Colon (tissue), 2 donors: Measurements from ENCODE around the gene ARL17B.
"Not testable (repeated sequence)": the region's sequence is repeated elsewhere in the genome, so short reads cannot be mapped to it uniquely, and the experiment has no call there.

Source experiments
- FAIRE-seq: peaks from 2 replicates; lab custom pipeline; 2012; peaks lifted over from hg19 to GRCh38; lab: Jason Lieb, UNC
- donor health status: control.
- donor health status: control.

ARL17B gene

DNA sequence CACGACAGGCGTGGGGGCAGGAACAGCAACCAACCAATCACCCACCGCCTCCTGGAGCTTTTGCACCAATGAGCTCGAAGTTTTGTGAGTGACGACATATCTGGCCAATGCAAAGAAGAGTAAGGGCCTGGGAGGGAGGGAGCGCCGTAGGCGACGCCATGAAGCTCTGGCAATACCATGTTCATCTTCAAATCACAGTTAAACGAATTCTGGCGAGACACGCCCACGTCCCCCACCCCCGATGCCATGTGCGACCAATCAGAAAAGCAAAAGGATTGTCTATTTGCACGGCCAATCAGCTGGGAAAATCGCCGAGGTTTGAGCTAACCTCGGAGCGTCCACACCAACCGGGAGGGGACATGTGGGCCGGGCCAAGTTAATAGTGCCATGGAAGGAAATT, at the start of gene ARL17B:
Gene ARL17B (minus strand): TSS at position 12 of the 400 bp plus-strand sequence. CDS start 3,369 bp downstream, outside the sequence.
- FAIRE-seq, result peak; percentile 94

DNA sequence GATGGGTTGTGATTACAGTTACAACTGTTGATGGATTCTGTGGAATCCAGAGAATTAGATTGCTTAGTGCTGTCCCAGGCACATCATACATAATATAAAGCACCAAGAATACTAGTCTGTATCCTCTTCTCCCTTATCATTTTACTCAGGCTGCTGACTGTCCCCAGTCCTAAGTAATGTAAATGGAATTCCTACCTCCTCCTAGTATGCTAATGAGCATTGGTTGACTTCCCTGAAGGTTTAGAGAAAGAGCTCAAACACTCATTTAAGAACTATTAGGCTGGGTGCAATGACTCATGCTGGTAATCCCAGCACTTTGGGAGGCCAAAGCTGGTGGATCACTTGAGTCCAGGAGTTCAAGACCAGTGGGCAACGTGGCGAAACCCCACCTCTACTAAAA, 48.3 kb upstream of the ARL17B start:
- FAIRE-seq, result not testable (repeated sequence)

DNA sequence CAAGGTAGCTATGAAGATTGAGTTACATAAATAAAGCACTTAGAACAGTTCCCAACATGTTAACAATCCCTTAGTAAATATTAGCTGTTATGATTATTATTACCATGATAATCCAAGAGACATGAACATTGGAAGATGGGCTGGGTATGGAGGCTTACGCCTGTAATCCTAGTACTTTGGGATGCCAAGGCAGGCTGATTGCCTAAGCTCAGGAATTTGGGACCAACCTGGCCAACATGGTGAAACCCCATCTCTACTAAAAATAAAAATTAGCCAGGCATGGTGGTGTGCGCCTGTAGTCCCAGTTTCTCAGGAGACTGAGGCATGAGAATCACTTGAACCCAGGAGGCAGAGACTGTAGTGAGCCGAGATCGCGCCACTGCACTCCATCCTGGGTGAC, 45.6 kb upstream of the ARL17B start:
- FAIRE-seq, result not testable (repeated sequence)

DNA sequence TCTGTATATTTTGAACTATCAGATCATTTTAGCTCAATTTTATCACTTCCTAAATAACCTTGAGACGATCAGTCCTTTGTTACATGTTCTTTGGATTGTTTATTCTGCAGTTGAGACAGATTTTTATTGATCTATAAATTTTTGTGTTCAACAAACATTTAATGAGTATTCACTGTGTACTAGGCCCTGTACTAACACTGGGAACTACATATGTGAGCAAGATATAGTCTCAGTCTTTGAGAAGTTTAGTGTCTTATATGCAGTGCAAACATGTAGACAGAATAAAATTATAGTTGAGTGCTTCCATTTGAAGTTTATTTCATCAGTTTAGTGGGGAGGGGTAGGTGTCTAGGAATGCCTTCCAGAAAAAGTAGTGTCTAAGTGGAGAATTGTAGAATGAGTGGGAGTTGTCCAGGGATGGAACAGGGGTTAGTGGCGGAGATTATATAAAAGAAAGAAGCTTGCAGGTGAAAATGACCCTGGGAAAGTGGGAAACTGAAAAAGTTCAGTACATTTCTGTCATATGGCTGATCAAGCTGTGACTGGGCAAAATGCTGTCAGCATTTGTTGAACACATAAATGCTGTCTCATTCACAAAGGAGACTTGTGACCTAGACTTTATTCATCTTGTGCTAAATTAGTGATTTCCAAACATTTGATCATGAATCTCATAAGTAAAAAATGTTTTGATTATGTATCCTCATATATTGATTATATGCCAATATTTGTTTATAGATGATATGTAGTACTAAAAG, 39.6 kb upstream of the ARL17B start:
- peak; percentile 28 for FAIRE-seq

DNA sequence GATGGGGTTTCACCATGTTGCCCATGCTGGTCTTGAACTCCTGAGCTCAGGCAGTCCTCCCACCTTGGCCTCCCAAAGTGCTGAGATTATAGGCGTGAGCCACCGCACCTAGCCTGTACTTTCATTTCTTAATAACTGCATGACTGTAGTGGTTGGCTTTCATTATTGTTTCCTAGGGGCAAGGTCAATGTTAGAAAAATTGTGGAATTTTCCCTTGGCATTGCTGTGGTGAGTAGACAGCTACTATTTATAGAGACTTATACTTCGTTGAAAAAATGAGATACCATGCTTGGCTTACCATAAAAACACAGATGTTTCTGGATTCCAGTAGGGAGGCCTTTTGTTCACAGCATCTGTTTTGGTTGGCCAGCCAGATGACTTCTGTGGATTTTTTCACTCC, 39.0 kb upstream of the ARL17B start:
- FAIRE-seq, result not testable (repeated sequence)

DNA sequence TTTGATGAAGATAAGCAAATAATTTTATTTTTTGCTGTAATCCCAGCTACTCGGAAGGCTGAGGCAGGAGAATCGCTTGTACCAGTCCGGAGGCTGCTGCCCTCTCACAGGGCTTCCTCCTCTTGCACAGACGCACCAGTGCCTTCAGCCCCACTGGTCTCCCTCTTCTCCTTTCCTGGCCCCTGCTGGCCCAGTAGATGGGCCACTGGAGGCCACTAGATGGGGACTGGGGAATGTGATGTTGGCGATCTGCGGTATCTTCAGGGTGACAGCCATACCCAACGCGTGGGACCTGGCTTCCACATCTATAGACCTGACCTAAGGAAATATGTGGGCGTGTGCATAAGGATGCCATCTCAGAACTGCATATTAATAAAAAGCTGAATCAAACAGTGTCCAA, 38.4 kb upstream of the ARL17B start:
- not testable (repeated sequence) for FAIRE-seq

DNA sequence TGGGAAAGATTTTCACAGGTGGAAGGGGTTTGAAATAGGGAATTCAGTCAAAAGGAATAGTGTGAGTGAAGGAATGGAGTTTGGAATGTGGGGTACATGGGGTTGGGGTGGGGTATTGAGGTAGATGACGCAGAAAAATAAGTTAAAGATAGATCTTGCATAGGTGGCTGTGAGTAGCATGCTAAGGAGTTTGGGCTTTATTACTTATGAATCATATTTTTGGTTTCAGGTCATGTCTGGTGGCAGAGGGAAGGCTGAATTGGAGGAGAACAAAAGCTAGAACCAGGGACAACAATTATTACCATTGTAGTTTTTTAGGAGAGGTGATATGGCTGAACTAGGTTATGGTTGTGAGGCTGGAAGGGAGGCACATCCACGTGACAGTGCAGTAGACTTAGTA, 34.7 kb upstream of the ARL17B start:
- not testable (repeated sequence) for FAIRE-seq

DNA sequence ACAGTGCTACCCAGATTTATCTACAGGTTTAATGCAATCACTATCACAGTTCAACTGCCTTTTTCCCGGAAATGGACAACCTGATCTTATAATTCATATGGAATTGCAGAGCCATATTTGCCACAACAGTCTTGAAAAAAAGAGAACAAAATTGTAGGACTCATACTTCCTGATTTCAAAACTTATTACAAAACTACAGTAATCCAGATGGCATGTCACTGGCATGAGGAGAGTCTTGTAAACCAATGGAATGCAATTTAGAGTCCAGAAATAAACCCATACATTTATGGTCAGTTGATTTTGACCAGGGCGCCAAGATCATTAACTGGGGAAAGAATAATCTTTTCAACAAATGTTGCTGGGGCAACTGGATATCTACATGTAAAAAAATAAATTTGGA, 32.1 kb upstream of the ARL17B start:
- peak; percentile 72 for FAIRE-seq

DNA sequence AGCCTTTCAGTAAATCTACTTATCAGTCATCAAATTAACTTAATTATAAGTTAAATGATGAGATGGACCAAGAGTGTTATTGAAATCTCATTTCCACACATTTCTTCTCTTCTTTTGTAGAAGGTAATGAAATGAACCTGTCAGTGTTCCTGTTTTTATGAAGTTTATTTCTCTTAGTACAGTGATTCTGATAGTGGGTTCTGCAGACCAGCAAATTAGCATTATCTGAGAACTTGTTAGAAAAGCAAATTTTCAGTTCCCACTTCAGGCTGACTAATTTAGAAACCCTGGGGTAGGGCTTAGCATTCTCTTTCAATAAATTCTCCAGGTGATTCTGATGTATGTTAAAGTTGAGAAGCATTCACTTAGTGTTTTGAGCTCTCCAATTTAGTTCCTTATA, 23.9 kb upstream of the ARL17B start:
- FAIRE-seq, result not testable (repeated sequence)

DNA sequence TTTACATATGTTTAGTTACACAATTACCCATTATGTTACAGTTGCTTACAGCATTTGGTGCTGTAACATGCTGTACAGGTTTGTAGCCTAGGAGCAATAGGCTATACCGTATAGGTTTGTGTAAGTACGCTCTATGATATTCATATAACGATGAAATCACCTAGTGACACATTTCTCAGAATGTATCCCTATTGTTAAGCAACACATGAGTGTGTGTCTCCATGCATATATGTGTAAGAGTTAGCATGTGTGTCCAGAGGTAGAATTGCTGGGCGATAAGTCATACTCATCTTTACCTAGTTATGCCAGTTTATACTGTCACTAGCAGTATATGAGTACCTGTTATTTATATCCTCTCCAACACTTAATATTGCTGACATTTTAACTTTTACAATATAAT, 21.6 kb upstream of the ARL17B start:
- FAIRE-seq, result not testable (repeated sequence)

DNA sequence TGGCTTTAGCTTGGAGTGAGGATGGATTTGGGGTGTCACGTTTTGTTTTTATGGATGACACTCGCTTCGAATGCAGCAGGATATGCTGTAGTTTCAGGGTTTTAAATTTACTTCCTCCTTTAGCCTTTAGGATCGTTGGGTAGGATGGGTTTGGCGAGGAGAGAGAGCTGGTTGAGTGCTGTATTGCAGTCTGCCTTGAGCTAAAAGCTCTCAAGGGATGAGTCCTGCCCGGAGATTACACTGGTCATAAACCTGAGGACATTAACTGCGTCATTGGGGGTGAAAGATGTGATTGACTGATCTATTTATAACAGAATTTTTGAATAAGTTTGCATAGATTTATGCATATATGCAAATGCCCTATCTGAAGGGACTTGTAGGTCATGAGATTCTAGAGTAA, 11.9 kb upstream of the ARL17B start:
- FAIRE-seq, result not testable (repeated sequence)

DNA sequence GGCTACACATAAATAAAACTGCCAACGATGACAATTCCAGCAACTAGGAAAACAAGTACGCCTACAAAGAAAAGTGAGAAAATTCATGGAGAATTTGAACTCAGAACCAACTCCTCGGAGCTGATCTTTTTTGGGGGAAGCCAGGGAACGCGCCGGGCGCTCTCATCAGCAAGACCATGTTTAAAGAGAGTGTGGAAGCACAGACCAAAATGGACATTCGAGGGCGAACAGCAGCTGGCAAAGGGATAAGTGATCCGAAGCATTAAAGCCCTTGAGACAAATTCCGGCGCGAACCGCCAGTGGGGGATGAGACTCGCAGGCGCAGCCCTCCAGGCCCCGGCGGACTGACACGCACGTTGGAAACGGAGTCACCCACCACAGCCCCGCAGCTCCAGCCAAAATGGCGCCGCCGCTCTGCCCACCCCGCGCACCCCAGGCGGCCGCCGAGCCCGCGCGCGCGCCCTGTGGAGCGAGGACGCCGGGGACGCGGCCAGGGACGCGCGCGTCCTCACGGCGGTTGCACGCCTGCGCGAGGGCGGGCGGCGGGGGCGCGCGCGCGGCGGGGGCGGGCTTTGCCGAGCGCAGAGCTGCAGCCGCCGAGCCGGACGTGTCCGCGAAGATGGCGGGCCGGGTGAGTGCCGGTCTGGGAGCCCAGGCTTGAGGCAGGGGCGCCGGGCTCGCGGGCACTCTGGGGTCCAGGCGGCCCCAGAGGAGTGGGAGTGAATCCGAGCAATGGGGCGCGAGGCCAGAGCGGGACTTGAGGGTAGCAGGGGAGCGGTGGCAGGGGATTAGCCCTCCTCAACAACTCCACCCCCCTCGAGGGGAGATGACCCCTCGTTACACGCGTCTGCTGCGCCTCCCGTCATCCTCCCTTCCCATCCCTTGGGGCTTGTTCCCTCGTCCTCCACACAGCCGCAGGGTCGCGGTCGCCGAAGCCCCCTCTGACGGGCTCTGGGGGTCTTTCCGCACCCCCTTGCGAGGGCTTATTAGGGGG, 11.0 kb upstream of the ARL17B start:
- FAIRE-seq, result not testable (repeated sequence)

DNA sequence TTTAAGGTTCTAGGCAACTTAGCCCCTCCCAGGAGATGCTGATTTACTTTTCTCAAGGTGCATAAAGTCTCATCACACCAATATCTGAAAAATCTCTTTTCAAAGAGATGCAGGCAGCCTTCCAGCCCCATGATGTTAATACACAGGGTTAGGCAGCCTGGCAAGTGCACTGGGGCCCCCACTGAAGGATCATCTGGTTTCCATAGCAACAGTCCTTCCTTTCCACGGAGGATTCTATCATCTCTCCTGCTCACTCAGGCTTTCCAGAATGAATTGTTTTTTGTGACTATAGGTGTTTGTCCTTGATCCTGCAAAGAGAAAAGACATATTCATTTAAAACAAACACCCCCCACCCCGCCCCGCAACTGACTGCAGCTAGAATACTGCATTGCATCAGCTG, 6.0 kb upstream of the ARL17B start:
- FAIRE-seq, result not testable (repeated sequence)

DNA sequence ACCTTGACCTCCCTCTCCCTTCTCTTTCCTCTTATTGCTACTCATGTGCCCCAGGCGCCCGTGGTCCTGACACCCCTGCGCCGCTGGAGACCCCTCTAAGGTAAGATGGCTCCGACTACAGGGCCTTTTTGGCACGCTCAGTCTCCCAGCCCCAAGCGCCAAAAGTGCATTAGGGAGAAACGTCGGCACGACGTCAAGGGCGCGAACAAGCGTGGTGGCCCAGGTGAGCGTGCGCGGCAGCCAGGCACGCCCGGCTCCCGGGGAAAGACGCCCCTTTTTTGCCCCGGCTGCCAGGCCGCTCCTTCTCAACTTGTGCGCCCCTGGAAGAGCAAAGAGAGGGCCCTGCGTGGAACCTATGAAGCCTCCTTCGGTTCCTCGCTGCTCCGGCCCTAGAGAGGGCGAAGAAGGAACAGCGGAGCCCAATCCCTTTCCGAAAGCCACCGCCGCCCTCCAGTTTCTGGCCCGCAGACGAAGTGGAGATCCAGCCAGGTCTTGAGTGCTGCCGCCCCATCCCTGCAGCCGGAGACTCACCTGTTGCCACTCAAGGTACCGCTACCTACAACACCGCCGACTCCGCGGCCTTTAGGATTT, 326 bp downstream of the ARL17B start:
- FAIRE-seq, result not testable (repeated sequence)

DNA sequence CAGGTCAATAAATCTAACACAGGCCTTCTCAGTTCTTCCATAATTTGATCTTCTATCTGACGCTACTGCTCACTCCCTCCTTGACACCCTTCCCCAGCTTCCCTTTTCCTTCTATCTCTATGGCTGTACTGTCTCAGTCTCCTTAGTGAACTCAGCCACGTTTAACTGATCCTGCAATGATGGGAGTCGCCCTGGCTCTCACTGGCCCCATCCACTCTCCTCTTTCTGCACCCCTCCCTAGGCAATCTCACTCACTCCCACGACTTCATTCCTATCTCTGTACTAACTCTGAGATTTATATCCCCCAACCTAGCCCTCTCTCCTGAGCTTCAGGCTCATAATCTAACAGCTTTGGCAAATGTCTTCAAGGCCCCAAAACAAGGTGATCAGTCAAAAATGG, 7.7 kb downstream of the ARL17B start:
- not testable (repeated sequence) for FAIRE-seq

DNA sequence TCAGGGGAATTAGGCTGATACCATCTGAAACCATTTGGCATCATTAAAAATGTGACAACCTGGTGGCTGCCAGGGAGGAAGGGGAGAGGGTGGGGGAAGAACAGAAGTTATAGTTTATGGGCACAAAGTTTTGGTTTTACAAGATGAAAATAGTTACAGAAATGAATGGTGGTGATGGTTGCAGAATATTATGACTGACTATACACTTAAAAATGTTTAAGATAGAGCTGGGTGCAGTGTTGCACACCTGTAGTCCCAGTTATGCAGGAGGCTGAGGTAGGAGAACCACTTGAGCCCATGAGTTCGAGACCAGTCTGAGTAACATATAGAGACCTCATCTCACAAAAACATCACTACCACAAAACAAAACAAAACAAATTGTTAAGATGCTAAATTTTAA, 12.5 kb downstream of the ARL17B start:
- FAIRE-seq, result not testable (repeated sequence)

DNA sequence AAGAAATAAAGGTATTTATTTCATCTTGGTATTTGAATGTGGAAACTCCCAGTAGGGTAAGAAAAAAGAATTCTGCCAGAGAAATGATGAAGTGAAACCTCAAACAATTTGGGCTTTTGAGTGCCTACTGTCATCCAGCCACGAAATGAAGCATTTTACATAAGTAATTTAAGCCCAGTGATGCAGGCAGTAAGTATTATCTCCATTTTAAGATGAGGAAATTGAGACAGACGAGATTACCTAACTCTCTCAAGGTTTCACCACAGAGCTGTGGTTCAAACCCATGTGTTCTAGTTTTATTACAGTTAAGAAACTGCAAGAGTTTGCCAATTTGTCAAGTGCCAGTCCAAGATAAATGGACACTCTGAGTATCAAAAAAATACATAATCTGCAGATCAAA, 13.2 kb downstream of the ARL17B start:
- not testable (repeated sequence) for FAIRE-seq

DNA sequence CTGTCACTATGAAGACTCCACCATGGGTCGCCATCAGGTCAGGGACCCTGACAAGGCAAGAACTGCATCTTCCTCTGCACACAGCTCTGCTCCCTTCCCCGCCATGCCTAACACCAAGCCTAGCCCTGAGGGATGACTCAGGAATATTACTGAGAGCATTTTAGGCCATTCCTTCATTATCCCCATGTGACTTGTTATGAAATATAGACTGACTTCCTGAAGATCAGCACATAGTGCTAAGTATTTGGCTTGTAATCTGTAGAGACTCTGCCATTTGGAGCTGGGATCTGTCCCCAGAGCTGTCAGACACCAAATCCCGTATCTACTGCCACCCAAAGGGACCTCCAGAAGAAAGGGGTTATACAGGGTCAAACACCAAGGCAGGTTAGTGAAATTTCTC, 19.4 kb downstream of the ARL17B start:
- FAIRE-seq, result not testable (repeated sequence)

DNA sequence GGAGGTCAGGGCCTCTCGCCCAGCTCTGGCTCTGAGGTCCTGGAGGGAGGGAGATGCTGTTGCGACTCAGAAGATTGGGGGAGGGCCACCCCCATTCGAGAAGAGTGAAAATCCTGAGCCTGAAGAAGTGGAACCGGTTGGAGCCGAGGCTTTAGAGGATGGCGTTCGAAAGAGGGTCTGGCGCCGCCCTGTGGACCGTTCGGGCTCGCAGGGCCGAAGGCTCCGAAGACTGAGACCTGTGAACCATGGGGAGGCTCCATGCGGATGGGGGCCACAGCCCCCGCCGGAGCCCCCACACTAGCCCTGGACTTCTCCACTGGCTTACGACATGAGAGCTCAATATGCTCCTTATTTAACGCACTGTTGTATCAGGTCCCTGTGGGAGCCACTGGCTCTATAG, 20.3 kb downstream of the ARL17B start:
- FAIRE-seq, result not testable (repeated sequence)

DNA sequence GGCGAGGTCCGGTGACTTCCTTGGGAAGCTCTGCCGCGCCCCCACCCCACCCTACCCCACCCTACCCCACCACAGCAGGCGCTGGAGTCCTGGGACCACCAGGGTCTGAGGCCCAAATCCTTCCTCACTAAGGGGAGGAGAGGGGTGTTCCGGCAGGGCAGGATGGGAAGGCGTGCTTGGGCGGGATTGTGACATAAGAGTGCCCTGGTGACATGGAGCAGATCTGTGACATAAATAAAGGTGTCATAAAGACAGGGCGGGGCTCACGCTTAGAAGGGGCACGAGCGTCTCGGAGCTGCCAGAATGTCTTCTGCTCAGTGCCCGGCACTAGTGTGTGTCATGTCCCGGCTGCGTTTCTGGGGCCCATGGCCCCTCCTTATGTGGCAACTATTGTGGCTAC, 66.7 kb downstream of the ARL17B start, which contains the start of gene LRRC37A:
Gene LRRC37A (plus strand): TSS at position 301 of the 400 bp plus-strand sequence. CDS start 3 bp downstream, at position 304.
- not testable (repeated sequence) for FAIRE-seq

DNA sequence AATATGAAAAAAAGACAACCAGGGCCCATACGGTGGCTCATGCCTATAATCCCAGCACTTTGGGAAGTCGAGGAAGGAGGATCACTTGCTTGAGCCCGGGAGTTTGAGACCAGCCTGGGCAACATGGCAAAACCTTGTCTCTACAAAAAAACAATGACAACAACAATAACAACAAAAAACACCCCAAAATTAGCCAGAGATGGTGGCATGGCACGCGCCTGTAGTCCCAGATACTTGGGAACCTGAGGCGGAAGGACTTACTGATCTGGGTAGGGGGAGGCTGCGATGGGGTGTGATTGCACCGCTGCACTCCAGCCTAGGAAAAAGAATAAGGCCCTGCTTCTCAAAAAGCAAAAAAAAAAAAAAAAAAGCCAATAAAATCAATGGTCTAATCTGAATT, 69.9 kb downstream of the ARL17B start:
- not testable (repeated sequence) for FAIRE-seq

DNA sequence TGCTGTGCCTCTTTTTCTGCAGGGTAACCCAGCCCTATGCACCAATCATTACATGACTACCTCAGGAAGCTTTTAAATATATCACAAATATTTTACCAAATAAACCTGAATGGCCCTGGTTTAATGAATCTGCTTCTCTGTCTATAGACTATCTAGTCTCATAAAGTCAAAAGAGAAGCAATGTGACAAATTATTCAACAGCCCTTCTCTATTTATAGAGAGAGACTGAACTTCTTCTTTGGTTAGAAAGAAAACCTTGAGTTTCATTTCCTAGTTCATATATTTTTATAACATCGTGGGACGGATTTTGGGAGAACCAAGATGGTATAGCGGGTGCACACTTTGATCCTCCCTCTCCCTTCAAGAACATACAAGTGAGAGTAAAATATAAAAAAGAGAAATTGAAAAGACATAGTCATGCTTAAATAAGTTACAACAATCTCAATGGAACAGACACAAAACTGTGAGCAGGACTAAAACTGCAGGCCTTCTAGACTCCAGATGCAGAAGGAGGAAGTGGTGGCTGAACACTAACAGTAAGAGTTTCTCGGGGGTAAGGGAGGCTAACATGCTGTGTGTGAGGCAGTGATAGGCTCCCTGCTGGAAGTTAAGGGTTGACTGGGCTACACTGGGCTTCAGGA, 70.5 kb downstream of the ARL17B start:
- FAIRE-seq, result not testable (repeated sequence)
